K562 (cell line): ENCODE results near the gene LAX1. TPM values are rescaled to one million over a fixed set of nuclear protein-coding genes. Genes with fewer than 3 reads are reported as not detected.
A peak's percentile ranks its signal among the peaks of the same experiment; 100 is the strongest.

ENCODE experiments used
- ATAC-seq: fragments of 200-7000 bp; cut with Tn5 transposase; 3 replicates; pipeline ENCODE4 v1.9.1; 2020; ENCODE audit warnings: moderate library complexity
- BruUV-seq: library from RNA; stranded (reverse); fragments of 400-500 nt; replicated peaks from 2 replicates; lab custom pipeline; 2021; lab: Mats Ljungman, UMichigan
- CTCF ChIA-PET: fragments of 300-600 bp; formaldehyde crosslinking; extraction: SDS; loops from one replicate; lab custom pipeline; 2021; ENCODE audit warnings: low intra/inter-chr PET ratio; lab: Yijun Ruan, JAX
- POLR2A ChIA-PET: fragments of 300-600, 350-650 bp; sonication (Branson Sonifier 250); formaldehyde crosslinking; extraction: SDS; loops from one replicate; lab custom pipeline; 2021; ENCODE audit warnings: antibody characterized with exemption, inconsistent platforms; lab: Yijun Ruan, JAX
- DNase-seq, 4 experiments: peaks; one replicate each; pipeline versions ENCODE4 v3.0.0 to v3.0.0-alpha.2; 2011 to 2018; ENCODE audit warnings: low spot score in 3 of 4, mixed read lengths in 3 of 4; ENCODE audit errors: extremely low read depth in 1 of 4
- FAIRE-seq: peaks from 2 replicates; lab custom pipeline; 2011; peaks lifted over from hg19 to GRCh38; lab: Jason Lieb, UNC
- H2AFZ ChIP-seq: 2 replicates; pipeline ENCODE4 v1.6.0; 2011; ENCODE audit warnings: low read depth, low read length, control low read depth, inconsistent platforms
- H3K27ac ChIP-seq: fragments of 200-600 bp; 3 replicates; pipeline ENCODE4 v1.8.0; 2011; ENCODE audit warnings: low read depth, mild to moderate bottlenecking, control low read depth, inconsistent platforms, low read length, moderate library complexity, mixed read lengths; ENCODE audit errors: extremely low read depth
- H3K27me3 ChIP-seq, 2 experiments: fragments of 300-600 bp in 1 of 2; 2 replicates in 1 of 2; 3 replicates in 1 of 2; pipeline versions ENCODE4 v1.6.0 to v1.8.0; 2011; ENCODE audit warnings: inconsistent platforms in 2 of 2, low read length in 2 of 2, mild to moderate bottlenecking in 1 of 2, mixed read lengths in 1 of 2, moderate library complexity in 1 of 2; ENCODE audit not compliant: control insufficient read depth in 2 of 2, insufficient read depth in 2 of 2
- H3K36me3 ChIP-seq: fragments of 300-600 bp; 3 replicates; pipeline ENCODE4 v1.8.0; 2011; ENCODE audit warnings: mild to moderate bottlenecking, low read length, inconsistent platforms; ENCODE audit not compliant: control insufficient read depth, insufficient read depth
- H3K4me1 ChIP-seq, 2 experiments: fragments of 200-600 bp in 1 of 2; replicated peaks in 1 of 2; 2 replicates in 1 of 2; 3 replicates in 1 of 2; pipeline versions ENCODE4 v1.5.1 to v1.8.0; 2011; ENCODE audit warnings: inconsistent platforms in 2 of 2, low read length in 2 of 2, mild to moderate bottlenecking in 1 of 2, mixed read lengths in 1 of 2, moderate library complexity in 1 of 2; ENCODE audit not compliant: control insufficient read depth in 2 of 2, insufficient read depth in 2 of 2
- H3K4me2 ChIP-seq: 2 replicates; pipeline ENCODE4 v1.6.1; 2011; ENCODE audit warnings: low read length, control low read depth, inconsistent platforms, mixed read lengths; ENCODE audit not compliant: insufficient read depth
- H3K4me3 ChIP-seq: fragments of 200-600 bp; sonication (generic), shearing (Covaris generic); 2 replicates; pipeline ENCODE4 v1.5.1; 2016; ENCODE audit warnings: control low read depth, inconsistent platforms
- H3K79me2 ChIP-seq: fragments of 200-600 bp; 3 replicates; pipeline ENCODE4 v1.8.0; 2011; ENCODE audit warnings: low read length, inconsistent platforms; ENCODE audit not compliant: control insufficient read depth, insufficient read depth
- H3K9ac ChIP-seq, 2 experiments: 2 replicates each; pipeline versions ENCODE4 v1.6.0 to v1.6.1; 2011; ENCODE audit warnings: low read depth in 2 of 2, low read length in 2 of 2, control low read depth in 1 of 2, inconsistent platforms in 1 of 2, mild to moderate bottlenecking in 1 of 2, mixed read lengths in 1 of 2; ENCODE audit not compliant: insufficient read depth in 1 of 2
- H3K9me1 ChIP-seq: one replicate; pipeline ENCODE4 v1.6.0; 2011; ENCODE audit warnings: inconsistent platforms, mild to moderate bottlenecking, low read length, moderate library complexity; ENCODE audit not compliant: control insufficient read depth, insufficient read depth
- H3K9me3 ChIP-seq: replicated peaks from 2 replicates; pipeline ENCODE4 v1.5.1; 2011; ENCODE audit warnings: low read depth, low read length, inconsistent platforms; ENCODE audit not compliant: control insufficient read depth, insufficient read depth
- H4K20me1 ChIP-seq: replicated peaks from 2 replicates; pipeline ENCODE4 v1.6.1; 2011; ENCODE audit warnings: low read length, inconsistent platforms, mixed read lengths; ENCODE audit not compliant: control insufficient read depth, insufficient read depth
- CLOCK ChIP-seq: fragments of 250-450 bp; sonication (Bioruptor Pico); IDR thresholded peaks from 2 replicates; pipeline ENCODE4 v1.4.0; 2020; ENCODE audit warnings: mild to moderate bottlenecking, moderate library complexity, borderline replicate concordance
- POLR3A ChIP-seq: IDR thresholded peaks from 2 replicates; pipeline ENCODE4 v1.6.1; 2011; ENCODE audit warnings: borderline replicate concordance, mild to moderate bottlenecking, moderate library complexity; ENCODE audit not compliant: insufficient read length, insufficient read depth; ENCODE audit errors: extremely low read depth
- PRDM10 ChIP-seq: fragments of 450-650 bp; IDR thresholded peaks from 2 replicates; pipeline ENCODE4 v1.6.1; 2018; ENCODE audit not compliant: partially characterized antibody
- ZBTB9 ChIP-seq: fragments of 450-650 bp; formaldehyde crosslinking; IDR thresholded peaks from 2 replicates; pipeline ENCODE4 v1.4.0; 2020; ENCODE audit warnings: mild to moderate bottlenecking, moderate library complexity
- WGBS: fragments of 100-300 bp; shearing (Covaris generic); methylation state at CpG from one replicate; pipeline ENCODE4 v1.1.6; 2016; ENCODE audit warnings: low coverage, mixed read lengths; ENCODE audit not compliant: insufficient coverage; ENCODE audit errors: missing lambda C conversion rate; 5-methylcytosine and 5-hydroxymethylcytosine counted together
- in situ Hi-C: fragments of 300-500 bp; cut with MboI; formaldehyde crosslinking; loops from 4 replicates; pipeline ENCODE4 v1.15.0; 2018; ENCODE audit warnings: inconsistent platforms, mixed read lengths
- intact Hi-C: fragments of 100-400 bp; cut with micrococcal nuclease; formaldehyde crosslinking; loops from 2 replicates; pipeline ENCODE4 v1.14.2; 2022
- polyA plus RNA-seq, 8 experiments: library from polyadenylated mRNA; depleted of rRNA in 4 of 8; stranded (reverse) in 5 of 8; unstranded in 3 of 8; fragments of >200 nt; fragmentation: Nextera tagmentation in 2 of 8; fragmentation: Illumina TruSeq in 1 of 8; extraction: Ambion mirVana in 2 of 8; extraction: Trizol in 1 of 8; gene quantifications; 2 replicates each; pipeline versions ENCODE4 v1.2.1 to v1.2.3, GENCODE V29; 2011 to 2014; ENCODE audit warnings: inconsistent platforms in 1 of 8, missing spikeins in 1 of 8
- total RNA-seq, 7 experiments: library from RNA; depleted of rRNA in 6 of 7; stranded (reverse); fragments of >200 nt in 6 of 7; fragmentation: Illumina TruSeq in 2 of 7; extraction: Trizol in 2 of 7; gene quantifications; 2 replicates each; pipeline versions ENCODE4 v1.2.1 to v1.2.3, GENCODE V29; 2011 to 2021; ENCODE audit warnings: low replicate concordance in 1 of 7

LAX1 gene
- total and polyA plus RNA-seq, 9 of the 15 experiments (the other 6 are each of a cell fraction or from before 2014, with no cell fraction given): not detected

- H4K20me1 ChIP-seq: no peaks in the 10 kb centered on the region
- H3K4me3 ChIP-seq: no peak overlapping the region
- peaks cover 6 to 12% of the 10 kb centered on the region in 2 experiments; a peak in 4 of 5 replicates for H3K27me3 ChIP-seq
- no peaks in the 10 kb centered on the region for H3K9me1 ChIP-seq
- ATAC-seq: no peak
- H2AFZ ChIP-seq: peak overlapping the region; percentile 57
- H3K36me3 ChIP-seq: no peaks in the 10 kb centered on the region
- no peak overlapping the region for H3K4me2 ChIP-seq
- WGBS: 14% methylated on average over 3 of the region's 3 CpGs
- CTCF ChIA-PET: no interaction called here
- no peak for FAIRE-seq
- POLR2A ChIA-PET: interaction anchor here (0.5 to 0.6 kb wide), 3 partner anchors 540 to 1108 kb away, joined by 3 read pairs; no protein-coding TSS in a partner anchor
- BruUV-seq: no TSS peak
- no peak overlapping the region for H3K27ac ChIP-seq
- intact Hi-C loops: no loop called here
- TF ChIP-seq ZBTB9 (0 out of 2 replicates have a peak, but pooled peaks have one; percentile 19), CLOCK (CRISPR knock-in tag) (0 out of 2 replicates have a peak, but pooled peaks have one; percentile 54), PRDM10 (peak; percentile 17), POLR3A (no peak)
- in situ Hi-C loops: no loop called here
- no peak overlapping the region for H3K9ac ChIP-seq
- no peaks in the 10 kb centered on the region for H3K79me2 ChIP-seq
- peak in 2 of 4 experiments; percentile 7 to 12 for DNase-seq
- H3K9me3 ChIP-seq: no peaks in the 10 kb centered on the region
- peaks cover 4 to 12% of the 10 kb centered on the region in 2 experiments; a peak in 4 of 5 replicates for H3K4me1 ChIP-seq
Measured at GRCh38 chr1:203764105-203765028, 616 bp upstream of the LAX1 start.
